Measurements from ENCODE around the gene EXOC6B. TPM values are rescaled to one million over a fixed set of nuclear protein-coding genes. Genes with fewer than 3 reads are reported as not detected.
"Not testable (repeated sequence)": the region's sequence is repeated elsewhere in the genome, so short reads cannot be mapped to it uniquely, and the experiment has no call there.

The EXOC6B gene
- total and polyA plus RNA-seq, 5 experiments from 2014 or later: 3.3 to 20.1 (median 3.4) TPM

GRCh38 chr2:72526623-72527022 lies 299.2 kb downstream of the EXOC6B start:
- Mint-ChIP-seq H3K36me3 (peaks cover 0 to 4% (median 3%) of the 10 kb centered on the region in 3 donors), H3K4me3 (no peak overlapping the region), H3K9me3 (no peaks in the 10 kb centered on the region), H3K27me3 (no peaks in the 10 kb centered on the region), H3K4me1 (no peaks in the 10 kb centered on the region), H3K27ac (no peak overlapping the region)
- no peak for ATAC-seq
- POLR2A ChIA-PET: no interaction called here
- no peak for DNase-seq

GRCh38 chr2:72524071-72524470 lies 301.8 kb downstream of the EXOC6B start:
- Mint-ChIP-seq H3K9me3 (no peaks in the 10 kb centered on the region), H3K27ac (no peak overlapping the region), H3K4me3 (no peak overlapping the region), H3K27me3 (no peaks in the 10 kb centered on the region), H3K36me3 (peaks cover 0 to 7% (median 3%) of the 10 kb centered on the region in 3 donors), H3K4me1 (no peaks in the 10 kb centered on the region)
- ATAC-seq (no peak), DNase-seq (no peak)
- POLR2A ChIA-PET: no interaction called here

GRCh38 chr2:72515696-72516095 lies 310.1 kb downstream of the EXOC6B start:
- H3K36me3 Mint-ChIP-seq: peaks cover 4 to 7% (median 7%) of the 10 kb centered on the region in 3 donors
- H3K4me3 Mint-ChIP-seq: no peak overlapping the region
- H3K27ac Mint-ChIP-seq: no peak overlapping the region
- ATAC-seq (no peak), DNase-seq (no peak)
- no peaks in the 10 kb centered on the region for H3K27me3 Mint-ChIP-seq
- peaks cover 0 to 3% (median 0%) of the 10 kb centered on the region in 4 donors for H3K4me1 Mint-ChIP-seq
- H3K9me3 Mint-ChIP-seq: no peaks in the 10 kb centered on the region
- POLR2A ChIA-PET: no interaction called here

- peaks cover 4 to 10% (median 9%) of the 10 kb centered on the region in 3 donors for H3K36me3 Mint-ChIP-seq
- no peaks in the 10 kb centered on the region for H3K9me3 Mint-ChIP-seq
- POLR2A ChIA-PET: no interaction called here
- ATAC-seq (no peak), DNase-seq (no peak)
- H3K27me3 Mint-ChIP-seq: no peaks in the 10 kb centered on the region
- H3K27ac Mint-ChIP-seq: no peak overlapping the region
- no peak overlapping the region for H3K4me3 Mint-ChIP-seq
- H3K4me1 Mint-ChIP-seq: no peaks in the 10 kb centered on the region
Observed at GRCh38 chr2:72513011-72513410, 312.8 kb downstream of the EXOC6B start.

- POLR2A ChIA-PET: no interaction called here
- no peak for ATAC-seq
- Mint-ChIP-seq H3K27ac (no peak overlapping the region), H3K36me3 (peaks cover 4 to 16% (median 13%) of the 10 kb centered on the region in 3 donors), H3K9me3 (no peaks in the 10 kb centered on the region), H3K27me3 (no peaks in the 10 kb centered on the region), H3K4me1 (no peaks in the 10 kb centered on the region), H3K4me3 (no peak overlapping the region)
- DNase-seq: no peak
Observed at GRCh38 chr2:72512376-72512775, 313.5 kb downstream of the EXOC6B start.

- DNase-seq (no peak), ATAC-seq (no peak)
- Mint-ChIP-seq H3K4me1 (no peaks in the 10 kb centered on the region), H3K27me3 (no peaks in the 10 kb centered on the region), H3K4me3 (no peak overlapping the region), H3K9me3 (no peaks in the 10 kb centered on the region), H3K27ac (no peak overlapping the region), H3K36me3 (peaks cover 4 to 16% (median 13%) of the 10 kb centered on the region in 3 donors)
- POLR2A ChIA-PET: no interaction called here
Observed at GRCh38 chr2:72511906-72512305, 313.9 kb downstream of the EXOC6B start.

- Mint-ChIP-seq H3K4me1 (no peaks in the 10 kb centered on the region), H3K27ac (no peak overlapping the region), H3K36me3 (peaks cover 12 to 50% (median 46%) of the 10 kb centered on the region in 3 donors), H3K9me3 (peaks cover 0 to 6% (median 0%) of the 10 kb centered on the region in 9 donors), H3K4me3 (no peak overlapping the region), H3K27me3 (no peaks in the 10 kb centered on the region)
- ATAC-seq (no peak), DNase-seq (no peak)
- POLR2A ChIA-PET: no interaction called here
Observed at GRCh38 chr2:72497763-72498162, 328.1 kb downstream of the EXOC6B start.

GRCh38 chr2:72496479-72496878 lies 329.4 kb downstream of the EXOC6B start:
- no peaks in the 10 kb centered on the region for H3K4me1 Mint-ChIP-seq
- POLR2A ChIA-PET: no interaction called here
- H3K36me3 Mint-ChIP-seq: peaks cover 18 to 60% (median 56%) of the 10 kb centered on the region in 3 donors
- ATAC-seq: no peak
- H3K27me3 Mint-ChIP-seq: no peaks in the 10 kb centered on the region
- H3K27ac Mint-ChIP-seq: no peak overlapping the region
- H3K4me3 Mint-ChIP-seq: no peak overlapping the region
- no peaks in the 10 kb centered on the region for H3K9me3 Mint-ChIP-seq
- DNase-seq: no peak

GRCh38 chr2:72494392-72494791 lies 331.4 kb downstream of the EXOC6B start:
- ATAC-seq: no peak
- peaks cover 30 to 71% (median 68%) of the 10 kb centered on the region in 3 donors for H3K36me3 Mint-ChIP-seq
- POLR2A ChIA-PET: no interaction called here
- no peak overlapping the region for H3K27ac Mint-ChIP-seq
- no peaks in the 10 kb centered on the region for H3K4me1 Mint-ChIP-seq
- H3K9me3 Mint-ChIP-seq: no peaks in the 10 kb centered on the region
- H3K27me3 Mint-ChIP-seq: no peaks in the 10 kb centered on the region
- no peak for DNase-seq
- no peak overlapping the region for H3K4me3 Mint-ChIP-seq

GRCh38 chr2:72484622-72485021 lies 341.2 kb downstream of the EXOC6B start:
- H3K36me3 Mint-ChIP-seq: peaks cover 69 to 86% (median 75%) of the 10 kb centered on the region in 3 donors
- ATAC-seq, H3K27me3 Mint-ChIP-seq, H3K4me1 Mint-ChIP-seq, POLR2A ChIA-PET, H3K4me3 Mint-ChIP-seq, DNase-seq: not testable (repeated sequence)
- H3K9me3 Mint-ChIP-seq: peaks cover 0 to 72% (median 24%) of the 10 kb centered on the region in 9 donors
- peak overlapping the region in 1 of 10 donors; percentile 13 for H3K27ac Mint-ChIP-seq

GRCh38 chr2:72483346-72483745 lies 342.5 kb downstream of the EXOC6B start:
- DNase-seq (no peak), ATAC-seq (no peak)
- H3K36me3 Mint-ChIP-seq: peaks cover 79 to 91% (median 80%) of the 10 kb centered on the region in 3 donors
- peaks cover 0 to 74% (median 26%) of the 10 kb centered on the region in 9 donors for H3K9me3 Mint-ChIP-seq
- no peaks in the 10 kb centered on the region for H3K27me3 Mint-ChIP-seq
- no peaks in the 10 kb centered on the region for H3K4me1 Mint-ChIP-seq
- no peak overlapping the region for H3K27ac Mint-ChIP-seq
- H3K4me3 Mint-ChIP-seq: no peak overlapping the region
- POLR2A ChIA-PET: no interaction called here

GRCh38 chr2:72475246-72475645 lies 350.6 kb downstream of the EXOC6B start:
- peaks cover 43 to 73% (median 63%) of the 10 kb centered on the region in 3 donors for H3K36me3 Mint-ChIP-seq

GRCh38 chr2:72457801-72458516 lies 367.9 kb downstream of the EXOC6B start:
- Mint-ChIP-seq H3K27ac (no peak overlapping the region), H3K36me3 (peaks cover 34 to 52% (median 51%) of the 10 kb centered on the region in 3 donors), H3K9me3 (peaks cover 0 to 15% (median 2%) of the 10 kb centered on the region in 9 donors), H3K4me1 (peaks cover 0 to 2% (median 0%) of the 10 kb centered on the region in 4 donors), H3K4me3 (no peak overlapping the region), H3K27me3 (no peaks in the 10 kb centered on the region)
- POLR2A ChIA-PET: no interaction called here
- DNase-seq (no peak), ATAC-seq (no peak)

More at GRCh38 chr2:72475246-72475645, 350.6 kb downstream of the EXOC6B start:
- Mint-ChIP-seq H3K4me3 (no peak overlapping the region), H3K27ac (no peak overlapping the region), H3K9me3 (peaks cover 25 to 70% (median 53%) of the 10 kb centered on the region in 9 donors), H3K4me1 (no peaks in the 10 kb centered on the region), H3K27me3 (no peaks in the 10 kb centered on the region)
- ATAC-seq (no peak), DNase-seq (no peak)
- POLR2A ChIA-PET: no interaction called here

GRCh38 chr2:72454189-72454588 lies 371.6 kb downstream of the EXOC6B start:
- ATAC-seq (no peak), DNase-seq (no peak)
- H3K27me3 Mint-ChIP-seq: no peaks in the 10 kb centered on the region
- peaks cover 0 to 4% (median 0%) of the 10 kb centered on the region in 9 donors for H3K9me3 Mint-ChIP-seq
- H3K36me3 Mint-ChIP-seq: peaks cover 41 to 66% (median 44%) of the 10 kb centered on the region in 3 donors
- POLR2A ChIA-PET: no interaction called here
- peaks cover 0 to 2% (median 0%) of the 10 kb centered on the region in 4 donors for H3K4me1 Mint-ChIP-seq
- no peak overlapping the region for H3K4me3 Mint-ChIP-seq
- no peak overlapping the region for H3K27ac Mint-ChIP-seq

All from naive thymus-derived CD8-positive, alpha-beta T cell (primary cell).